ENCODE data around the gene TBC1D5.
"Not testable (repeated sequence)": the region's sequence is repeated elsewhere in the genome, so short reads cannot be mapped to it uniquely, and the experiment has no call there.

Gene TBC1D5

GRCh38 chr3:17749705-17750293, 7.4 kb upstream of the TBC1D5 start:
- no peak for DNase-seq (ENCODE audit: low read depth)

GRCh38 chr3:17749281-17749680, 6.8 kb upstream of the TBC1D5 start:
- no peak for DNase-seq (ENCODE audit: low read depth)

GRCh38 chr3:17747890-17748247, 5.4 kb upstream of the TBC1D5 start:
- DNase-seq (ENCODE audit: low read depth): no peak

GRCh38 chr3:17747174-17747889, 4.9 kb upstream of the TBC1D5 start:
- no peak for DNase-seq (ENCODE audit: low read depth)

GRCh38 chr3:17745894-17746293, 3.5 kb upstream of the TBC1D5 start:
- DNase-seq (ENCODE audit: low read depth): no peak

- DNase-seq (ENCODE audit: low read depth): no peak
These were observed 2.9 kb upstream of the TBC1D5 start for GRCh38 chr3:17745301-17745700.

GRCh38 chr3:17744693-17745092, 2.3 kb upstream of the TBC1D5 start:
- DNase-seq (ENCODE audit: low read depth): no peak

GRCh38 chr3:17743658-17743995, 1.2 kb upstream of the TBC1D5 start:
- DNase-seq (ENCODE audit: low read depth): no peak

- DNase-seq (ENCODE audit: low read depth): no peak
These were observed 638 bp upstream of the TBC1D5 start for GRCh38 chr3:17742880-17743657.

GRCh38 chr3:17741621-17742101, 770 bp downstream of the TBC1D5 start:
- no peak for DNase-seq (ENCODE audit: low read depth)

- DNase-seq (ENCODE audit: low read depth): no peak
These were observed 1.7 kb downstream of the TBC1D5 start for GRCh38 chr3:17740721-17741141.

GRCh38 chr3:17738921-17739320, 3.5 kb downstream of the TBC1D5 start:
- DNase-seq (ENCODE audit: low read depth): no peak

- no peak for DNase-seq (ENCODE audit: low read depth)
These were observed 4.2 kb downstream of the TBC1D5 start for GRCh38 chr3:17738219-17738618.

GRCh38 chr3:17737591-17737990, 4.8 kb downstream of the TBC1D5 start:
- DNase-seq (ENCODE audit: low read depth): no peak

GRCh38 chr3:17735362-17735761, 7.1 kb downstream of the TBC1D5 start:
- DNase-seq (ENCODE audit: low read depth): not testable (repeated sequence)

- DNase-seq (ENCODE audit: low read depth): no peak
These were observed 8.7 kb downstream of the TBC1D5 start for GRCh38 chr3:17733768-17734167.

GRCh38 chr3:17733215-17733614, 9.2 kb downstream of the TBC1D5 start:
- DNase-seq (ENCODE audit: low read depth): no peak

- DNase-seq (ENCODE audit: low read depth): no peak
These were observed 12.0 kb downstream of the TBC1D5 start for GRCh38 chr3:17730318-17730967.

- DNase-seq (ENCODE audit: low read depth): no peak
These were observed 16.1 kb downstream of the TBC1D5 start for GRCh38 chr3:17726313-17726712.

GRCh38 chr3:17725844-17726243, 16.6 kb downstream of the TBC1D5 start:
- not testable (repeated sequence) for DNase-seq (ENCODE audit: low read depth)

GRCh38 chr3:17724948-17725347, 17.5 kb downstream of the TBC1D5 start:
- DNase-seq (ENCODE audit: low read depth): no peak

- no peak for DNase-seq (ENCODE audit: low read depth)
These were observed 18.3 kb downstream of the TBC1D5 start for GRCh38 chr3:17724122-17724521.

GRCh38 chr3:17717411-17717810, 25.0 kb downstream of the TBC1D5 start:
- DNase-seq (ENCODE audit: low read depth): no peak
